HG02571 (cell line): Measurements from ENCODE around the gene ADGRD1.

ENCODE experiments used
- ATAC-seq: cut with Tn5 transposase; IDR thresholded peaks from one replicate; pipeline ENCODE4 v1.9.1; 2021; ENCODE audit warnings: mild to moderate bottlenecking, moderate library complexity; ENCODE audit not compliant: unreplicated experiment

The ADGRD1 gene

DNA sequence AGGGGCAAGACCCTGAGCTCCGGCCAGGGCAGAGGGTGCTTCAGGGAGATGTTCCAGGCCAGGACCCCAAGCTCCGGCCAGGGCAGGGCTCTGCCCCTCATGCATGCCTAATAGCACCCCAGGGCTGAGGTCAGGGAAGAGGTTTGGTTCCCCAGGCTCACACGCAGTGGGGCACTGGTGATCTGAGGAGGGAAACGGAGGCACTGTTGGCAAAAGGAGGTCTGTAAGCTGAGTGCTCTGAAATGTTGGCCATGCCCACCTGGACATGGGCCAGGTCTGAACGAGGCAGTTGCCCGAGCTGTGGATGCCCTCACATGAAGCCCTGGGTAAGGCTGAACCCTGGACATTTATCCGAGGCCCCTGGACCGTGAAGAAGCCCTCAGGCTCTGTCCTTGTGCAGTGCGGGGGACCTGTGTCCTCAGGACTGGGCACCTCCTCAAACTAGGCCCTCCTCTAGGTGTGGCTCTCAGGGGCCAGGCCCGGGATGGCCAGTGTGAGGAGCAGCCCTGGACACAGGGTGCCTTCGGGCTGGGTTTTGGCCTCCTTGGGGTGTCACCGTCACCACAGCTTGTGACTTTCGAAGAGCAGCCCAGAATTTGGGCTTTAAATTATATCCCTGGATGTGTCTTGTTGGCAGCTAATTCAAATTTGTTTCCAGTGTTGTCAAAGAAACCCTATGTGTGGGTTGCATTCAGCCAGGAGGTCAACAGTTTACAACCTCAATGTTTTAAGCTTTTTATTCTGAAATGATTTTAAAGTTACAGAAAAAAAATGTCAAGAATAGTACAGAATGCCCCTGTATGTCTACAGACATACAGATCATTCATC lies 66.8 kb downstream of the ADGRD1 start:
- no peak for ATAC-seq

GRCh38 chr12:131021154-131021541 lies 67.4 kb downstream of the ADGRD1 start:
- ATAC-seq: no peak

DNA sequence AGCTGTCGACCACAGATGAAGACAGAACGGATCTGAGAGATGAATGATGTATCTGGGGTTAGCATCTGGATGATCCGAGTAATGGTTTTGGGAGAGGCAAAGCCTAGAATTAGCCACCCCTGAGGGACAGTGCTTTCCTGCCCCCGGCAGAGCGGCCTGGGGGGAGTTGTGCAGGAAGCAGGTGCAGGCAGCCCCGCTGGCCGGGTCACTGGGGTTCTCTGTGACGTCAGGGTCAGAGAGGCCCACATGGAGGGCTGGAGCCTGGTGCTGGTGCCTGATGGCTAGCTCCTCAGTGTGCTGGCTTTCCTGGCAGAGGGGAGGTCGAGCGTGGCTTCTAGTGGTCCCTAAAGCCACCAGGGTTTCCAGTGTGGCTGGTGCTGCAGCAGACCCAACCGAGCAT lies 70.3 kb downstream of the ADGRD1 start:
- ATAC-seq: no peak

DNA sequence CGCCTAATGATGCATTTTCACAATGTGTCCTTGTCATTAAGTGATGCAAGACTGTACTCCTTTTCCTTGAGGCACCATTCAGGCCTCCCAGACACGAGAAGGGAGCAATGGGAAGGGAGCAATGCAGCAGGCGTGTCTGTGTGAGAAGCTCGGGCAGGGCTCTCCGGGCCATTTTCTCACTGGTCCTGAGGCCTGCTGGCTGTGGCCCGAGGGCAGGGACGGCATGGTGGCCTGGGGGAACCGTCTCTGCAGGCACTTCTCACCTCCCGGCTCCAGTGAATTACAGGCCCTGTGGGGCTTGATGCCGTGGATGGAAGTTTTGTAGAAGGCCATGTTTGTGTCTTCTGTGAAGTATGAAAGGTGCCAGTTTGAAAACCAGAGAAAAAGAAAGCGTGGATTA lies 71.0 kb downstream of the ADGRD1 start:
- ATAC-seq: no peak

GRCh38 chr12:131025234-131025633 lies 71.5 kb downstream of the ADGRD1 start:
- no peak for ATAC-seq

DNA sequence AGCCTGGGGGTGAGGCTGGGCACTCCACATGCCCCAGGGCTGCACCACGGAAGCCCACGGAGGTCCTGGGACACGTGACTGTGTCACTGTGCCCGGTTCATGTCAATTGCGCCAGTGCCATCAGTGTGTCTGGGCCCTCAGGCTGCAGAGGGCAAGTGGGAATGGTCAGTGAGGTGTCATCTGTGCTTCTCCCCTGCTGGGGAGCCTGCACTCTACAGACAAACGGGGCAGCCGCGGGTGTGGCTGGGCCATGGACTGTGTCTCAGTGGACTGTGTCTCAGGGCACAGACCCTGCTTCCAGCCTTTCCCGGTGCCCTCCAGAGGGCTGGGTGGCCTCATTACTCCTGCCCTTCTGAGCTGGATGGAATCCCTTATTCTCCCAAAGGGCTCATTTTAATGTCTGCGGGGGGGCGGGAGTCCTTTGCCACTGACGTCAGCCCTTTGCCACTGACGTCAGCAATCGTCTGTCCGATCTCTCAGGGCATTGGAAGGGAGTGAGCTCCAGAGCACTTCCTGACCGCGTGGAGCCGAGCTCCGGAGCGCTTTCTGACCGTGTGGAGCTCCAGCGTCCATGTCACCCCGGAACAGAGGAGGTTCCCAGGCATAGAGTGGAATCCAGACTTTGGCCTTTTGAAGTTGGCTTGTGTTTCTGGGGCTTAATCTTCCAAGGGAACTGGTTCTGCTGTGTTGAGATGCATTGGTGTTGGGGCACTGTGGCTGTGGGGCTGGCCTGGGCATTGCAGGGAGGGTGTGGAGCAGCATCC lies 72.4 kb downstream of the ADGRD1 start:
- no peak for ATAC-seq

DNA sequence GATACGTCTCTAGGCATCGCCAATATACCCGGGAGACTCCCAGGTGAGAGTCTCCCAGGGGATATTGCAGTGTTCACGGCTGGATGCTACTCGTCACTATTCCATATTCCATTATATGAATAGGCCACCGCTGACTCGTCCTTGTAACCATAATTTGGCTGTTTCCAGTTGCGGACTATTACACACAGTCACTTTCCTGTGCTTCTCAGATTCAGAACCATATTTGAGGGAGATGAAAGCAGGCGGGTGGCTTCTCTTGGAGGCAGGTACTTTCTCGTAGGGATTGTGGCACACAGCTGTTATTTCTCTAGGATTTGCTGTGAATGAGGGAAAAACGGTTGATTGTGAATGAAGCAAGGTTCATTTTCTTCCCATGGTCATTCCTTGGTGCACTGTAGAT lies 73.0 kb downstream of the ADGRD1 start:
- no peak for ATAC-seq

DNA sequence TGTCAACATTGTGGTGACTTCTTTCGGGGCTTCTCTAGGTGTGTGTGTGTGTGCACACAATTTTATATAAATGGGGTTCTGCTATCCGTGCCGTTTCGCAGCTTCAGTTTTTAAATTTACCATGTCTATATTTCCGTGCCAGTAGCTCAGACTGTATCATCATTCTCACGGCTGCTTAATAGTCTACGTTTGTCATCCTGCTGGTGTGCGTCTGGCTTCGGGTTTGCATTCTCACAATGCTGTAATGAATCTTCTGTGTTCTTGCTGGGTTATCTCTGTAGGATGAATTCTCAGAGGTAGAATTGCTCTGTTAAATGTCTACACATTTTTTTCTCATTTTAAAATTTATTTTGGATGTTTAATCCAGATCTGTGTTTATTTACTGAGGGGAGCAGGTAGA lies 73.6 kb downstream of the ADGRD1 start:
- ATAC-seq: no peak

DNA sequence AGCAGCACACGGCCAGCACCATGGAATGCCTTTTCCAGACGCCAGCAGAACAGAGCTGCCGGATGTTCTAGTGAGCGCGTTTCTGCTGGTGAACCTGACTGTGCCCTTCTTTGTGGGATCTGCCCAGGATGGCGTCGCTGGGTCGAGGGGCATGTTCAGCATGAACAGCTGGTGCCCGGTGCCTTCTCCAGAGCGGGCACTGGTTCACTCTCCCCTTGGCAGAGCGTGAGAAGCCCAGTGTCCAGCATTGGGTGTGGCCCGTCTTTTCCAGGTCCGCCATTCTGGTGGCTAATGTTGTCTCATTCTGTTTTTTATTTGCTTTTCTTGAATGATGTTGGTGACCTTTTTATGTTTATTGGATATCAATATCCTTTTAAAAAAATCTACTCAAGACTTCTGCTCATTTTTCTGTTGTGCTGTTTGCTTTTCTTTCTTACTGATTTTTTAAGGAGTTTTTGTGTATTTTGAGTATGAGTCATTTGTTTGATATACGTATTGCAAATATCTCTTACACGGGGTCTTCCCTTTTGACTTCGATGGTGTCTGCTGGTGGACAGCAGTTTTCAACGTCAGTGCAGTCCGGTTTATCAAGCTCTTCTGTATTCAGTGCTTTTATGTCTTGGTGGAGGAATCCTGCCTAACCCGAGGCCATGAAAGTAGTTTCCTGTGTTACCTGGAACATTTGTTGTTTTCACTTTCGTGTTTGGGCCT lies 74.3 kb downstream of the ADGRD1 start:
- ATAC-seq: no peak

DNA sequence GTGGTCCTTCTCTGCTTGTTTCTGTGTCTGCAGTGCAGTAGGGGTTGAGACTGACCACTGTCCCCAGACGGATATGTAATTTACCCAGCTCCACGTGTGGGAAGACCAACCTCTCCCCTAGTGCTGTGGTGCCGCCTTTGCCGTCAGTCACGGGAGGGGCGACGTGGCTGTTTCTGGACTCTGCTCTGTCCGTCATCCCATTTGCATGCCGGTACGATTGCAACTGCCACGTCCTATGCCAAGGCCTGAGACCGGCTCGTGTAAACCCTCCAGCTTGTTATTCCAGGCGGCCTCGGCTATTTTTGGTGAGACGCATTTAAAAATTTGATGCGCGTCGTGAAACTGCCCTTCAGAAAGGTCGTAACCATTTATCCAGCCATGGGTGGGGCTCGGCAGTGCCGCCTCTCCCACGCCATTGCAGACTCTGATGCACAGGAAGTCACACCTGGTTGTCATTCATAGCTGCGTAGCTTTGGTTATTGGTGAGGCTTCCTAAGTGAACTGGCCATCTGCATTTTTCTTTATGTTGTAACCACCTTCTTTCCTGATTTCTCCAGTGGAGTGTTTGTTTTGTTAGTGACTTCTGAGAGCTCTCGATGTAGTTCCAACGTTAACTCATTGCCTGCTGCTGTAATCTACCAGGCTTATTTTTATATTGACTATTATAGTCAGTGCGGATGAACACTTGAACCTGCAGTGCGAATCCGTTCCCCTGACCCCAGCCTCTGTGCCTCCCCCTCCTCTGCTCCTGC lies 75.1 kb downstream of the ADGRD1 start:
- no peak for ATAC-seq

DNA sequence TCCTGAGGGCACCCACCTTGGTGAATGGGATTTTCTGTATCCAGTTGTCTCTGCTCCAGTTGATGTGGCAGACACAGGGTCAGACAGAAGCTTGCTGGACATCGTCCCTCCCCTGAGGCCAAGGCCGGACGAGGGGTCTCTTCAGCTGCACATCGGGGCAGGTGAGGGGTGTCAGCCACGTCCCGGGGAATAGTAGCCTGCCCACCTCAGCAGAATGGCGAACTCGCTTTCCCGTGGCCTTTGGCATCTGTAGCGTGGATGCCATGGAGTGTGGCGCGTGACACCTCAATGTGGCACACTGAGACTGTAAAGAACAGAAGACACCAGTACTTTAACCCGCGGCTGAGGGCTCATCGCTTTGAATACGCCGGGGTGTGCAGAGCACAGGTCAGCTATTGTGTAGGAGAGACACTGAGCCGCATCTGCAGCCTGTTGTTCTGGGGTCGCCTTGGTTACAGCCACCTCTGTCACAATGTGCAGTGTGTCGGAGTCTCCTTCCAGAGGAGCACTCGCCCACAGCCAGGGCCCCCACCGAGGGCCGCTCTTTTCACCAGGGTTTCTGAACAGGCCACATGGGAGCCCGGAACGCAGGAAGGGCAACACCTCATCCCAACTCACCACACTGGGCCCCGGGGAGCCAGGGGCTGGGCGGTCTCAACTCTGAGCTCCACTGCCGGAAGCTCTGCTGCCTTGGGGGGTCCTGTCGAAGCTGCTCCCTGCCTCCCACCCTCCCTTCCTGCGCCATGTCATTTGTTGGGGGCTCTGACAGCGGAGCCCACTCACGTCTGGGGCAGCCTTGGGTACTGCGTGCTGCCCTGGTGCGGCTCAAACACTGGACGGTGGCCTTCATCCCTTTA lies 77.0 kb downstream of the ADGRD1 start:
- ATAC-seq: no peak

DNA sequence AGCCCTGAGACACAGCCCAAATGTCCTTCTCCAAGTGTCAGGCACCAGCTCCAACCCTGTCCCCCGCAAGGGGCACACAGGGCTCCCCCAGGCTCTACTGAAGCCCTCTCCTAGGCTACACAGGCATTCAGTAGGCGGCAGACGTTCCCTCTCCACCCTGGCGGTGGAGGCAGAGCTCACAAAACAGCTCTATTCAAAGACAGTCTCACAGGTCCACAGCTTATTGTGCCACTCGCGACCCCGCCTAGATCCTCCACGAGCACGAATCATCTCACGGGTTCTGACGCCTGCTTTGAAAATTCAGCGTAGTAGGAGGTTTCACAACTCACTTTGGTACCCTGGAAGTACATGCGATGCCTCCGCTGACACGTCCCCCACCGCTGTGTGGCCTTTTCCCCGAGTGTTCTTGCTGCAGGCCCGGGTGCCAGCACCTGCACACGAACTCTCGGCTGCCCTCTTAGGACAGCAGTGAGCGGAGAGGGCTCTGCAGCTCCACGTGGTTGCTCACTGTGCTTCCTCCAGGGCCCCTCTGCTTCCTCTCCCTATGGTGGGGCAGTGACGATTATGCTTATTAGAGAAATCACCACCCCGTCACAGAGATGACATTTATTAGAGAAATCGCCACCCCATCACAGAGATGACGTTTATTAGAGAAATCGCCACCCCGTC lies 78.5 kb downstream of the ADGRD1 start:
- ATAC-seq: no peak

GRCh38 chr12:131033486-131033885 lies 79.8 kb downstream of the ADGRD1 start:
- no peak for ATAC-seq

DNA sequence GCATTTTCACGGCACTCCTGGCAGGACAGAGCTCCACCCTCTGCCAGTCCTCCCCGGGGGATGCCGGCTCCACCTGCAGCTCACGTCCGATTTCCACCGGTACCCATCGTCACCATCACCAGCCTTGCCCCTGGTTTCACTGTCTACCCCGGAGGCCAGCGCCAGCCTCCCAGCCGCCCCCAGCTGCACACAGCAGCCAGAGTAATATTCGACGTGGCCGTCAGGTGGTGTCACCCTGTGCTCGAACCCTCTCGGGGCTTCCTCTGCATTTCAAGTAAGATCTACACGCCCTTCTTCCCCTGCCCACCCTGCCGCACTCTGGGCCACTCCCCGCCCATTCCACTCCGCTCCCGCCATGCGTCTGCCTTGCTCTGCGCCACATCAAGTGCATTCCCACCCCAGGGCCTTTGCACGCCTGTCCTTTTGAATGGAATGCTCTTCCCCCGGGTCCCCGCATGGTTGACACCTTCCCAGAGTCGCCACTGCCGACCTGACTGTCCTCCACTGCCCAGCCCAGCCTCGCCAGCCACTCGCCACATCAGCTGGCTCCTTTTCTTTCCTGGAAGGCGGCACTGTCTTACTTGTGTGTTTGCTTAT lies 80.3 kb downstream of the ADGRD1 start:
- ATAC-seq: no peak

- ATAC-seq: no peak
Measured at GRCh38 chr12:131034631-131035244, 81.0 kb downstream of the ADGRD1 start.

DNA sequence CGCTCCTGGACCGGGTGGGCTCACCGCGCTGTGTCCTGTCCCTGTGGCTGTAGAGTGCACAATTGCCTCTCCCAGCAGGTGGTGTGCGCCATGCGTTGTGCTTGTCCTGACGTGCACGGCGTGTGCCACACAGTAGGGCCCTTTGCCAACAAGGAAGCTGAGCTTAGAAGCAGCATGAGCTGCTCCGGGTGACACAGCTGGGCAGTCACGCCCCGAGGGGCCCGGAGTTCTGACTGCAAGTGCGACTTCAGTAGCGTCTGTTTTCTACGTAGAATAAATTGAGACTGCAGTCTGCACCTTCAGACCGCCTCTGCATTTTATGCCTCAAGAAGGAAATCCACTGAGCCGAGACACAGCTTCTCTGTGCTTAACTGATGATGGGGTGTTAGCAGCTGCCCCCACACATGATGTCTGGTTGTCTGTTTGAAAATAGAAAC lies 81.6 kb downstream of the ADGRD1 start:
- ATAC-seq: no peak

DNA sequence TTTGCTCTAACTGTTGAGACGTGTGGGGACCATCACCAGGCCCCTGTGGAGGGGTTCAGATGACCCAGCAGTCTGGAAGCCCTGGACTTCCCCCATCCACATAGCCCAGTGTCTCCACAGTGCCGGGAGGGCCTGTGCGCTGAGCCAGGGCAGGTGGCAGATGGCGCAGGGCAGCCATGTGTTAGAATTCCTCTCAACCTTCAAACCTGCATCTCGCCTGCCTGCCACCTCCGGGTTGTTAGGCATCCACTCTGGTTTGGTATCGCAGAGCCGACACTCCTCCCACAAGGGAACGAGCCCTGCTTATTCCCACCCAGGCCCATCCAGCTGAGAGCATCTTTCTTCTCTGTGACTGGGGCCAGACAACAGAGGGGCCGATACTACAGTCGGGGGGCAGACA lies 84.5 kb downstream of the ADGRD1 start:
- no peak for ATAC-seq
